VCaP (cell line): ENCODE results near the gene SLC9A4.
"Not testable (repeated sequence)": the region's sequence is repeated elsewhere in the genome, so short reads cannot be mapped to it uniquely, and the experiment has no call there.

Source experiments
- H3K27ac ChIP-seq: fragments of 450-650 bp; 2 replicates; pipeline ENCODE4 v1.5.1; 2017
- CTCF ChIP-seq: fragments of 450-650 bp; conservative IDR thresholded peaks from 2 replicates; pipeline ENCODE4 v1.5.1; 2017; ENCODE audit warnings: mild to moderate bottlenecking, moderate library complexity

Gene SLC9A4

GRCh38 chr2:102549027-102549426 lies 76.0 kb downstream of the SLC9A4 start:
- no peak for TF ChIP-seq CTCF
- H3K27ac ChIP-seq: no peak overlapping the region

- no peak for TF ChIP-seq CTCF
- H3K27ac ChIP-seq: no peak overlapping the region
These were observed 77.1 kb downstream of the SLC9A4 start for GRCh38 chr2:102550151-102550550.

GRCh38 chr2:102551329-102552096 lies 78.5 kb downstream of the SLC9A4 start:
- H3K27ac ChIP-seq: no peak overlapping the region
- TF ChIP-seq CTCF: no peak

GRCh38 chr2:102553601-102554000 lies 80.6 kb downstream of the SLC9A4 start:
- no peak overlapping the region for H3K27ac ChIP-seq
- TF ChIP-seq CTCF: no peak

- TF ChIP-seq CTCF: no peak
- no peak overlapping the region for H3K27ac ChIP-seq
These were observed 85.4 kb downstream of the SLC9A4 start for GRCh38 chr2:102558463-102558862.

GRCh38 chr2:102562542-102562941 lies 89.5 kb downstream of the SLC9A4 start:
- not testable (repeated sequence) for H3K27ac ChIP-seq

- no peak for TF ChIP-seq CTCF
- no peak overlapping the region for H3K27ac ChIP-seq
These were observed 102.9 kb downstream of the SLC9A4 start for GRCh38 chr2:102575888-102576287.

GRCh38 chr2:102578376-102578775 lies 105.3 kb downstream of the SLC9A4 start:
- no peak for TF ChIP-seq CTCF
- H3K27ac ChIP-seq: no peak overlapping the region
